SK-N-SH treated with all-trans-retinoic acid at 6 μM for 48 hours (cell line): ENCODE measurements around the gene SYNDIG1.

ENCODE experiments used
- CSDC2 ChIP-seq: fragments of 250-450 bp; sonication (Bioruptor Pico); IDR thresholded peaks from 2 replicates; pipeline ENCODE4 v1.5.0; 2020; ENCODE audit warnings: mild to moderate bottlenecking, moderate library complexity
- ESRRG ChIP-seq: fragments of 250-450 bp; sonication (Bioruptor Pico); IDR thresholded peaks from 2 replicates; pipeline ENCODE4 v1.6.1; 2021; ENCODE audit warnings: mild to moderate bottlenecking
- ISL1 ChIP-seq: fragments of 250-450 bp; sonication (Bioruptor Pico); IDR thresholded peaks from 2 replicates; pipeline ENCODE4 v2.1.2; 2022; ENCODE audit warnings: mild to moderate bottlenecking, moderate library complexity
- RARB ChIP-seq: fragments of 250-450 bp; sonication (Bioruptor Pico); IDR thresholded peaks from 2 replicates; pipeline ENCODE4 v1.8.0; 2021; ENCODE audit warnings: mild to moderate bottlenecking, moderate library complexity
- TCF4 ChIP-seq: fragments of 250-450 bp; sonication (Bioruptor Pico); IDR thresholded peaks from 2 replicates; pipeline ENCODE4 v1.8.0; 2021; ENCODE audit warnings: mild to moderate bottlenecking, moderate library complexity, borderline replicate concordance
- TOX ChIP-seq: fragments of 250-450 bp; sonication (Bioruptor Pico); IDR thresholded peaks from 2 replicates; pipeline ENCODE4 v1.8.0; 2021; ENCODE audit warnings: mild to moderate bottlenecking, moderate library complexity, borderline replicate concordance
- ZC3H10 ChIP-seq: fragments of 250-450 bp; sonication (Bioruptor Pico); IDR thresholded peaks from 2 replicates; pipeline ENCODE4 v1.5.1; 2021; ENCODE audit warnings: mild to moderate bottlenecking, moderate library complexity
- ZFP3 ChIP-seq: fragments of 250-450 bp; sonication (Bioruptor Pico); IDR thresholded peaks from 2 replicates; pipeline ENCODE4 v1.5.0; 2020; ENCODE audit warnings: mild to moderate bottlenecking, moderate library complexity
- ZFP30 ChIP-seq: fragments of 450-650 bp; formaldehyde crosslinking; IDR thresholded peaks from 2 replicates; pipeline ENCODE4 v1.5.0; 2022; ENCODE audit warnings: mild to moderate bottlenecking, moderate library complexity
- ZNF565 ChIP-seq: fragments of 450-650 bp; formaldehyde crosslinking; conservative IDR thresholded peaks from 2 replicates; pipeline ENCODE4 v1.5.0; 2020; ENCODE audit warnings: low read depth, mild to moderate bottlenecking, moderate library complexity
- ZNF70 ChIP-seq: fragments of 450-650 bp; formaldehyde crosslinking; IDR thresholded peaks from 2 replicates; pipeline ENCODE4 v1.5.0; 2020; ENCODE audit warnings: mild to moderate bottlenecking, moderate library complexity
- TF ChIP-seq, protein P1 (sequence below): fragments of 250-450 bp; sonication (Bioruptor Pico); IDR thresholded peaks from 2 replicates; pipeline ENCODE4 v1.8.0; 2020; ENCODE audit warnings: mild to moderate bottlenecking, moderate library complexity, borderline replicate concordance
- TF ChIP-seq, protein P2 (sequence below): fragments of 250-450 bp; sonication (Bioruptor Pico); IDR thresholded peaks from 2 replicates; pipeline ENCODE4 v1.8.0; 2021; ENCODE audit warnings: low read depth, mild to moderate bottlenecking, moderate library complexity, borderline replicate concordance

DNA sequence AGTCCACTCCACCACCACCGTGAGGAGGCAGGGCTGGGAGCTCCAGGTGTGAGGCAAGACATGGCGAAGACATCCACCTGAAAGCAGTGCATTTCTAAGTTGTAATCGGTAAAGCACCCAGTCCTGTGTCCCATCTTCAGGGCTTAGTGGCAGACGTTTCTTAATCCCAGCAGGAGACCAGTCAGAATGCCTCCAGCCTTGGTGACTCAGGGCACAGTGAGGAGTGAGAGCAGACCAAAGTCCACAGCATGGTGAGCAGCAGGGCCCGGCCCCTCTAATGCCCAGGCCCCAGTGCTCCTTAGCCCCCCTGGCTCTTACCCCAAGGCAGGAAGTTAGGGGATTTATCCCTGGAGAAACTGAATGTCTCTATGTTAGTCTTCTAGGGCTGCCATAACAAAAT lies 183.9 kb downstream of the SYNDIG1 start:
- no peak for TF ChIP-seq ZC3H10 (CRISPR knock-in tag)
- no peak for TF ChIP-seq ZNF70 (CRISPR knock-in tag)
- TF ChIP-seq, protein P1, sequence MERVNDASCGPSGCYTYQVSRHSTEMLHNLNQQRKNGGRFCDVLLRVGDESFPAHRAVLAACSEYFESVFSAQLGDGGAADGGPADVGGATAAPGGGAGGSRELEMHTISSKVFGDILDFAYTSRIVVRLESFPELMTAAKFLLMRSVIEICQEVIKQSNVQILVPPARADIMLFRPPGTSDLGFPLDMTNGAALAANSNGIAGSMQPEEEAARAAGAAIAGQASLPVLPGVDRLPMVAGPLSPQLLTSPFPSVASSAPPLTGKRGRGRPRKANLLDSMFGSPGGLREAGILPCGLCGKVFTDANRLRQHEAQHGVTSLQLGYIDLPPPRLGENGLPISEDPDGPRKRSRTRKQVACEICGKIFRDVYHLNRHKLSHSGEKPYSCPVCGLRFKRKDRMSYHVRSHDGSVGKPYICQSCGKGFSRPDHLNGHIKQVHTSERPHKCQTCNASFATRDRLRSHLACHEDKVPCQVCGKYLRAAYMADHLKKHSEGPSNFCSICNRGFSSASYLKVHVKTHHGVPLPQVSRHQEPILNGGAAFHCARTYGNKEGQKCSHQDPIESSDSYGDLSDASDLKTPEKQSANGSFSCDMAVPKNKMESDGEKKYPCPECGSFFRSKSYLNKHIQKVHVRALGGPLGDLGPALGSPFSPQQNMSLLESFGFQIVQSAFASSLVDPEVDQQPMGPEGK (CRISPR knock-in tag), result no peak
- TF ChIP-seq ZNF565 (CRISPR knock-in tag), result no peak
- TF ChIP-seq TOX (CRISPR knock-in tag), result no peak
- TF ChIP-seq CSDC2 (CRISPR knock-in tag), result no peak
- no peak for TF ChIP-seq ESRRG (CRISPR knock-in tag)
- TF ChIP-seq RARB (CRISPR knock-in tag), result no peak
- no peak for TF ChIP-seq ISL1 (CRISPR knock-in tag)
- no peak for TF ChIP-seq ZFP3
- no peak for TF ChIP-seq ZFP30 (CRISPR knock-in tag)
- TF ChIP-seq, protein P2, sequence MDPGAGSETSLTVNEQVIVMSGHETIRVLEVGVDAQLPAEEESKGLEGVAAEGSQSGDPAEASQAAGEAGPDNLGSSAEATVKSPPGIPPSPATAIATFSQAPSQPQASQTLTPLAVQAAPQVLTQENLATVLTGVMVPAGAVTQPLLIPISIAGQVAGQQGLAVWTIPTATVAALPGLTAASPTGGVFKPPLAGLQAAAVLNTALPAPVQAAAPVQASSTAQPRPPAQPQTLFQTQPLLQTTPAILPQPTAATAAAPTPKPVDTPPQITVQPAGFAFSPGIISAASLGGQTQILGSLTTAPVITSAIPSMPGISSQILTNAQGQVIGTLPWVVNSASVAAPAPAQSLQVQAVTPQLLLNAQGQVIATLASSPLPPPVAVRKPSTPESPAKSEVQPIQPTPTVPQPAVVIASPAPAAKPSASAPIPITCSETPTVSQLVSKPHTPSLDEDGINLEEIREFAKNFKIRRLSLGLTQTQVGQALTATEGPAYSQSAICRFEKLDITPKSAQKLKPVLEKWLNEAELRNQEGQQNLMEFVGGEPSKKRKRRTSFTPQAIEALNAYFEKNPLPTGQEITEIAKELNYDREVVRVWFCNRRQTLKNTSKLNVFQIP (CRISPR knock-in tag), result no peak
- no peak for TF ChIP-seq TCF4 (CRISPR knock-in tag)
